IMR-90 (cell line): ENCODE results near the gene ZFP36. TPM values are rescaled to one million over a fixed set of nuclear protein-coding genes. Genes with fewer than 3 reads are reported as not detected.

Experiments
- CTCF ChIP-seq: conservative IDR thresholded peaks from 2 replicates; pipeline ENCODE4 v1.5.1; 2012; ENCODE audit warnings: mild to moderate bottlenecking, low read depth, low read length, improper control_type of control experiment
- MAZ ChIP-seq: IDR thresholded peaks from 2 replicates; pipeline ENCODE4 v1.6.1; 2012; ENCODE audit warnings: low read depth, mild to moderate bottlenecking, low read length, improper control_type of control experiment, moderate library complexity, borderline replicate concordance
- SMC3 ChIP-seq: fragments of 150-350 bp; IDR thresholded peaks from 2 replicates; pipeline ENCODE4 v1.6.1; 2016; ENCODE audit warnings: low read depth, mild to moderate bottlenecking, antibody characterized with exemption, low read length, moderate library complexity
- polyA plus RNA-seq, 3 experiments: library from polyadenylated mRNA; depleted of rRNA; stranded (reverse); fragments of >200 nt; gene quantifications; 2 replicates each; pipeline ENCODE4 v1.2.3, GENCODE V29; 2012; ENCODE audit warnings: low replicate concordance in 1 of 3
- total RNA-seq: library from RNA; depleted of rRNA; stranded (reverse); fragments of >200 nt; gene quantifications from 2 replicates; pipeline ENCODE4 v1.2.3, GENCODE V29; 2012

ZFP36 gene
- total and polyA plus RNA-seq, 2 of the 4 experiments (the other 2 are of a cell fraction), result 1.4 to 45.0 TPM

GRCh38 chr19:39405958-39406655 is 540 bp upstream of the ZFP36 start (continued):
- no peak for TF ChIP-seq CTCF
- TF ChIP-seq MAZ, result no peak
- TF ChIP-seq SMC3, result no peak
